H54 (cell line): Measurements from ENCODE around the gene FBXL15.

Experiments used
- DNase-seq: peaks from one replicate; pipeline ENCODE4 v3.0.0; 2011; ENCODE audit warnings: low spot score, mixed read lengths; ENCODE audit not compliant: insufficient read length
- FAIRE-seq: peaks from 3 replicates; lab custom pipeline; 2011; peaks lifted over from hg19 to GRCh38; lab: Jason Lieb, UNC
- POLR2A ChIP-seq: IDR thresholded peaks from 2 replicates; pipeline ENCODE4 v1.6.1; 2011; ENCODE audit warnings: low read depth, mild to moderate bottlenecking, low read length

The FBXL15 gene

GRCh38 chr10:102423372-102423968 is 2.8 kb downstream of the FBXL15 start:
- TF ChIP-seq POLR2A, result no peak
- DNase-seq, result no peak
- FAIRE-seq, result no peak

GRCh38 chr10:102424145-102424544 is 3.5 kb downstream of the FBXL15 start:
- FAIRE-seq (no peak), DNase-seq (no peak)
- no peak for TF ChIP-seq POLR2A

- TF ChIP-seq POLR2A, result no peak
- FAIRE-seq (no peak), DNase-seq (no peak)
Measured at GRCh38 chr10:102424916-102425315, 4.3 kb downstream of the FBXL15 start.

- no peak for TF ChIP-seq POLR2A
- DNase-seq, result no peak
- no peak for FAIRE-seq
Measured at GRCh38 chr10:102425444-102425843, 4.8 kb downstream of the FBXL15 start.

GRCh38 chr10:102426803-102427287 is 6.2 kb downstream of the FBXL15 start:
- TF ChIP-seq POLR2A, result no peak
- DNase-seq (no peak), FAIRE-seq (no peak)

GRCh38 chr10:102429468-102429867 is 8.8 kb downstream of the FBXL15 start:
- FAIRE-seq, result no peak
- no peak for DNase-seq
- TF ChIP-seq POLR2A, result no peak

- TF ChIP-seq POLR2A, result no peak
- DNase-seq, result no peak
- FAIRE-seq, result no peak
Measured at GRCh38 chr10:102431452-102432124, 11.0 kb downstream of the FBXL15 start.

GRCh38 chr10:102432162-102432950 is 11.7 kb downstream of the FBXL15 start, which contains the start of gene CUEDC2:
Gene CUEDC2, minus strand, starts transcription at chr10:102432574. Its CDS starts 7,386 bp downstream, at chr10:102425188.
- TF ChIP-seq POLR2A, result peak; percentile 46; the same call in 1 of the 2 replicates
- DNase-seq (peak; percentile 96), FAIRE-seq (peak; percentile 65)

GRCh38 chr10:102433619-102434046 is 13.0 kb downstream of the FBXL15 start:
- TF ChIP-seq POLR2A, result no peak
- DNase-seq, result no peak
- no peak for FAIRE-seq

- DNase-seq (no peak), FAIRE-seq (no peak)
- TF ChIP-seq POLR2A, result no peak
Measured at GRCh38 chr10:102434394-102435132, 13.9 kb downstream of the FBXL15 start.

GRCh38 chr10:102435133-102435497 is 14.5 kb downstream of the FBXL15 start:
- TF ChIP-seq POLR2A, result no peak
- no peak for DNase-seq
- no peak for FAIRE-seq

GRCh38 chr10:102435529-102436233 is 15.0 kb downstream of the FBXL15 start:
- TF ChIP-seq POLR2A, result no peak
- DNase-seq (no peak), FAIRE-seq (no peak)

GRCh38 chr10:102436312-102436711 is 15.7 kb downstream of the FBXL15 start:
- TF ChIP-seq POLR2A, result no peak
- DNase-seq (no peak), FAIRE-seq (no peak)
